Caco-2 (cell line): ENCODE measurements around the gene OGFOD3. TPM values are rescaled to one million over a fixed set of nuclear protein-coding genes. Genes with fewer than 3 reads are reported as not detected.
"Not testable (repeated sequence)": the region's sequence is repeated elsewhere in the genome, so short reads cannot be mapped to it uniquely, and the experiment has no call there.

Source experiments
- BruUV-seq: library from RNA; stranded (reverse); fragments of 400-500 nt; replicated peaks from 2 replicates; lab custom pipeline; 2021; lab: Mats Ljungman, UMichigan
- CTCF ChIA-PET: fragments of 300-600 bp; sonication (Branson Sonifier 250); formaldehyde crosslinking; loops from one replicate; lab custom pipeline; 2022; ENCODE audit warnings: antibody characterized with exemption; lab: Charles Lee
- POLR2A ChIA-PET: fragments of 300-600 bp; sonication (Branson Sonifier 250); formaldehyde crosslinking; loops from one replicate; lab custom pipeline; 2022; ENCODE audit warnings: antibody characterized with exemption; lab: Charles Lee
- DNase-seq, 2 experiments: peaks; one replicate each; pipeline versions ENCODE4 v3.0.0 to v3.0.0-alpha.2; 2020 to 2022
- H3K27me3 ChIP-seq: replicated peaks from 2 replicates; pipeline ENCODE4 v1.6.0; 2011; ENCODE audit warnings: low read length; ENCODE audit not compliant: control insufficient read depth, insufficient read depth
- H3K36me3 ChIP-seq: 2 replicates; pipeline ENCODE4 v1.5.1; 2011; ENCODE audit warnings: low read length; ENCODE audit not compliant: control insufficient read depth, insufficient read depth
- H3K4me1 ChIP-seq: fragments of 250-450 bp; sonication (Bioruptor Pico); 2 replicates; pipeline ENCODE4 v1.5.1; 2020; ENCODE audit warnings: mild to moderate bottlenecking
- H3K4me3 ChIP-seq: 2 replicates; pipeline ENCODE4 v1.5.1; 2011; ENCODE audit warnings: low read depth, mild to moderate bottlenecking, control low read depth, low read length
- H3K9me3 ChIP-seq: fragments of 250-450 bp; sonication (Bioruptor Pico); 2 replicates; pipeline ENCODE4 v1.5.1; 2020; ENCODE audit warnings: mild to moderate bottlenecking, moderate library complexity
- H3K27ac Mint-ChIP-seq: one replicate; pipeline ENCODE4 v1.8.0; 2022; ENCODE audit warnings: mixed read lengths; ENCODE audit not compliant: unreplicated experiment
- H3K27me3 Mint-ChIP-seq: one replicate; pipeline ENCODE4 v1.8.0; 2022; ENCODE audit warnings: mixed read lengths; ENCODE audit not compliant: insufficient read depth, unreplicated experiment
- H3K36me3 Mint-ChIP-seq: one replicate; pipeline ENCODE4 v1.8.0; 2022; ENCODE audit warnings: mild to moderate bottlenecking, mixed read lengths; ENCODE audit not compliant: insufficient read depth, unreplicated experiment
- H3K4me1 Mint-ChIP-seq: one replicate; pipeline ENCODE4 v1.8.0; 2022; ENCODE audit warnings: low read depth, mixed read lengths; ENCODE audit not compliant: unreplicated experiment
- H3K4me3 Mint-ChIP-seq: one replicate; pipeline ENCODE4 v1.8.0; 2022; ENCODE audit warnings: mild to moderate bottlenecking, moderate library complexity, mixed read lengths; ENCODE audit not compliant: unreplicated experiment
- H3K9me3 Mint-ChIP-seq: one replicate; pipeline ENCODE4 v1.8.0; 2022; ENCODE audit warnings: mixed read lengths; ENCODE audit not compliant: unreplicated experiment
- intact Hi-C: fragments of 100-400 bp; cut with micrococcal nuclease; formaldehyde crosslinking; loops from one replicate; pipeline ENCODE4 v1.10.0; 2022; ENCODE audit not compliant: unreplicated experiment
- total RNA-seq: library from RNA; stranded (reverse); gene quantifications from 2 replicates; pipeline ENCODE4 v1.2.3, GENCODE V29; 2022
- TF ChIP-seq, protein P1 (sequence below), 2 experiments: fragments of 200-600 bp in 1 of 2; IDR thresholded peaks; 1 replicate in 1 of 2; 2 replicates in 1 of 2; pipeline versions ENCODE4 v1.5.1 to v1.8.0; 2011 to 2022; ENCODE audit warnings: antibody characterized with exemption in 1 of 2, control low read depth in 1 of 2, inconsistent platforms in 1 of 2, low read depth in 1 of 2, low read length in 1 of 2, mild to moderate bottlenecking in 1 of 2, moderate library complexity in 1 of 2; ENCODE audit not compliant: insufficient read depth in 1 of 2, severe bottlenecking in 1 of 2, unreplicated experiment in 1 of 2

OGFOD3 gene
- total RNA-seq, 1 experiment from 2014 or later = 51.2 TPM

DNA sequence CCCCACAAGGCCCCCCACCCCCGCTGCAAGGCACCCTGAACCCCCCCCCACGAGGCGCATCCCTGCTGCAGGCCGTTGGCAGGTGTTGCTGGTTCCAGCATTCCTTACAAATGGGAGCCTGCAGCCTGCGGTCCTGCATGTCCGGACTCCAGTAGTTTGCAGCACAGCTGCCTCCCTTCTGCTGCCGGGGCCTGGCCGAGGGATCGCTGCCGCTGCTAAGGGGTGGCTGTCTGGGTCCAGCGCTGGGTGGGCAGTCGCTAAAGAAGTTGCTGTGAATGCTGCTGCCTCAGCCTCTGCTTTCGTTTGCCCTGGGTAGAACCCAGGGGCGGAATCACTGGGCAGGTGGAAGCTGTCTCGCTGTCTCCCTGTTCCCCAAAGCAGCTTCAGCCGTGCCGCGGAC, 35.0 kb downstream of the OGFOD3 start:
- intact Hi-C loops = no loop called here
- no peak for DNase-seq
- Histone ChIP-seq H3K27me3 (no peaks in the 10 kb centered on the region), H3K36me3 (no peaks in the 10 kb centered on the region), H3K4me1 (peaks cover 9% of the 10 kb centered on the region; the same call in 1 of the 2 replicates), H3K4me3 (no peak overlapping the region), H3K9me3 (no peaks in the 10 kb centered on the region)
- Mint-ChIP-seq H3K4me1 (no peaks in the 10 kb centered on the region), H3K27me3 (no peaks in the 10 kb centered on the region), H3K9me3 (no peaks in the 10 kb centered on the region), H3K36me3 (no peaks in the 10 kb centered on the region), H3K4me3 (no peak overlapping the region), H3K27ac (no peak overlapping the region)
- CTCF ChIA-PET = no interaction called here
- BruUV-seq = no TSS peak
- TF ChIP-seq, protein P1, sequence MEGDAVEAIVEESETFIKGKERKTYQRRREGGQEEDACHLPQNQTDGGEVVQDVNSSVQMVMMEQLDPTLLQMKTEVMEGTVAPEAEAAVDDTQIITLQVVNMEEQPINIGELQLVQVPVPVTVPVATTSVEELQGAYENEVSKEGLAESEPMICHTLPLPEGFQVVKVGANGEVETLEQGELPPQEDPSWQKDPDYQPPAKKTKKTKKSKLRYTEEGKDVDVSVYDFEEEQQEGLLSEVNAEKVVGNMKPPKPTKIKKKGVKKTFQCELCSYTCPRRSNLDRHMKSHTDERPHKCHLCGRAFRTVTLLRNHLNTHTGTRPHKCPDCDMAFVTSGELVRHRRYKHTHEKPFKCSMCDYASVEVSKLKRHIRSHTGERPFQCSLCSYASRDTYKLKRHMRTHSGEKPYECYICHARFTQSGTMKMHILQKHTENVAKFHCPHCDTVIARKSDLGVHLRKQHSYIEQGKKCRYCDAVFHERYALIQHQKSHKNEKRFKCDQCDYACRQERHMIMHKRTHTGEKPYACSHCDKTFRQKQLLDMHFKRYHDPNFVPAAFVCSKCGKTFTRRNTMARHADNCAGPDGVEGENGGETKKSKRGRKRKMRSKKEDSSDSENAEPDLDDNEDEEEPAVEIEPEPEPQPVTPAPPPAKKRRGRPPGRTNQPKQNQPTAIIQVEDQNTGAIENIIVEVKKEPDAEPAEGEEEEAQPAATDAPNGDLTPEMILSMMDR (IDR thresholded peaks at IDR 0.05; ENCODE audit: insufficient read depth in 1 of 2, low read depth in 1 of 2, low read length in 1 of 2, severe bottlenecking in 1 of 2, unreplicated experiment in 1 of 2) = no peak
- POLR2A ChIA-PET = no interaction called here

GRCh38 chr17:82382933-82383255, 35.5 kb downstream of the OGFOD3 start:
- Histone ChIP-seq H3K4me3 (no peak overlapping the region), H3K36me3 (no peaks in the 10 kb centered on the region), H3K4me1 (peaks cover 9% of the 10 kb centered on the region; the same call in 1 of the 2 replicates), H3K27me3 (no peaks in the 10 kb centered on the region), H3K9me3 (no peaks in the 10 kb centered on the region)
- Mint-ChIP-seq H3K27ac (no peak overlapping the region), H3K27me3 (no peaks in the 10 kb centered on the region), H3K4me1 (no peaks in the 10 kb centered on the region), H3K9me3 (no peaks in the 10 kb centered on the region), H3K4me3 (no peak overlapping the region), H3K36me3 (no peaks in the 10 kb centered on the region)
- CTCF ChIA-PET = no interaction called here
- TF ChIP-seq, protein P1 (IDR thresholded peaks at IDR 0.05; ENCODE audit: insufficient read depth in 1 of 2, low read depth in 1 of 2, low read length in 1 of 2, severe bottlenecking in 1 of 2, unreplicated experiment in 1 of 2) = no peak
- DNase-seq = no peak
- no TSS peak for BruUV-seq
- intact Hi-C loops = no loop called here
- POLR2A ChIA-PET = no interaction called here

DNA sequence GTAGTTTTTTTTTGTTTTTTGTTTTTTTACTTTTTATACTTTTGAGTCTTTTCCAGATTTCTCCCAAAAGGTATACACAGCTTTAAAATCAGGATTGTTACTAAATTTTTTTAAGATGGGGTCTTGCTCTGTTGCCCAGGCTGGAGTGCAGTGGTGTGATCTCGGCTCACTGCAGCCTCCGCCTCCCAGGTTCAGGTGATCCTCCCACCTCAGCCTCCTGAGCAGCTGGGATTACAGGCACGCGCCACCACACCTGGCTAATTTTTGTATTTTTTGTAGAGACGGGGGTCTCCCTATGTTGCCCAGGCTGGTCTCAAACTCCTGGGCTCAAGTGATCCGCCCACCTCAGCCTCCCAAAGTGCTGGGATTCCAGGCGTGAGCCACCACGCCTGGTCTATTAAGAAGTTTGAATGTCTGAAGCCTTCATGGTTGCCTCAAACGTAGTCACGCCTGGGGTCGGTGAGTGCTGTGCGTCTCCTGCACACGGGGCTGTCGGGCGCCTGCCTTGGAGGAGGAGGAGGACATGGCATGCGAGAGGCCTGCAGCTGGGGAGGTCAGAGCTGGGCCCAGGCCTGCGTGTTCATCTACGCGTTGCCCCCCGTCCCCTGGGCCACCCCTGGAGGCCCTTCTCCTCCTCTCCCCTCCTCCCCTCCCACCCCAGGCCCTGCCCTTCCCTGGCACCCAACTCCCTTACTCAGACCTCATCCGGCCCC, 36.0 kb downstream of the OGFOD3 start:
- DNase-seq, H3K9me3 Mint-ChIP-seq, H3K4me3 ChIP-seq, CTCF ChIA-PET, H3K27me3 Mint-ChIP-seq, H3K36me3 ChIP-seq, H3K27me3 ChIP-seq, H3K4me3 Mint-ChIP-seq, H3K9me3 ChIP-seq, BruUV-seq, H3K4me1 ChIP-seq, intact Hi-C loops, H3K36me3 Mint-ChIP-seq, H3K27ac Mint-ChIP-seq, H3K4me1 Mint-ChIP-seq: not testable (repeated sequence)
- POLR2A ChIA-PET = interaction anchor here (0.7 kb wide), 1 partner anchor 454 kb away, joined by 10 read pairs; no protein-coding TSS in a partner anchor

DNA sequence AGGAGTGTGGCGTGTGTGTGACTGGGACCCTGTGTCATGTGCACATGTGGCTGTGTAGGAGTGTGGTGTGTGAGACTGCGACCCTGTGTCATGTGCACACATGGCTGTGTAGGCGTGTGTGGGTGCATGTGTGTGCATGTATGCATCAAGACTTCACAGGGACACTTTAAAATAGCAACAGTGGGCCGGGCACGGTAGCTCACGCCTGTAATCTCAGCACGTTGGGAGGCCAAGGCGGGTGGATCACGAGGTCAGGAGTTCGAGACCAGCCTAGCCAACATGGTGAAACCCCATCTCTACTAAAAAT, 36.7 kb downstream of the OGFOD3 start:
- intact Hi-C loops, BruUV-seq, H3K36me3 ChIP-seq, H3K4me1 ChIP-seq, CTCF ChIA-PET, H3K9me3 ChIP-seq, H3K27ac Mint-ChIP-seq, H3K27me3 Mint-ChIP-seq, H3K9me3 Mint-ChIP-seq, H3K36me3 Mint-ChIP-seq, POLR2A ChIA-PET, H3K4me1 Mint-ChIP-seq, H3K4me3 Mint-ChIP-seq, H3K4me3 ChIP-seq, DNase-seq, H3K27me3 ChIP-seq: not testable (repeated sequence)
